GM12878 (cell line): ENCODE results near the gene CFAP54. TPM values are rescaled to one million over a fixed set of nuclear protein-coding genes. Genes with fewer than 3 reads are reported as not detected.

Source experiments
- ATAC-seq: fragments of 200-7000 bp; cut with Tn5 transposase; 3 replicates; pipeline ENCODE4 v1.9.1; 2020; ENCODE audit warnings: mild to moderate bottlenecking, moderate library complexity
- BruUV-seq: library from RNA; stranded (reverse); fragments of 400-500 nt; replicated peaks from 2 replicates; lab custom pipeline; 2021; lab: Mats Ljungman, UMichigan
- CTCF ChIA-PET: fragments of 300-600 bp; sonication (Branson Sonifier 250); formaldehyde crosslinking; extraction: SDS; loops from one replicate; lab custom pipeline; 2021; ENCODE audit warnings: inconsistent platforms; lab: Yijun Ruan, JAX
- POLR2A ChIA-PET: fragments of 350-600 bp; formaldehyde crosslinking; extraction: SDS; loops from one replicate; lab custom pipeline; 2021; ENCODE audit warnings: inconsistent platforms; lab: Charles Lee
- RAD21 ChIA-PET: fragments of 300-600 bp; sonication (Branson Sonifier 250); formaldehyde crosslinking; loops from one replicate; lab custom pipeline; 2023; ENCODE audit warnings: antibody characterized with exemption; ENCODE audit not compliant: unreplicated experiment; lab: Charles Lee
- SMC1A ChIA-PET: fragments of 300-600 bp; sonication (Branson Sonifier 250); formaldehyde crosslinking; loops from one replicate; lab custom pipeline; 2023; ENCODE audit not compliant: unreplicated experiment, uncharacterized antibody; lab: Charles Lee
- DNase-seq: peaks from one replicate; pipeline ENCODE4 v3.0.0-alpha.2; 2011; ENCODE audit warnings: low read depth, low spot score
- FAIRE-seq: peaks from 3 replicates; lab custom pipeline; 2011; peaks lifted over from hg19 to GRCh38; lab: Jason Lieb, UNC
- H2AFZ ChIP-seq: 2 replicates; pipeline ENCODE4 v1.6.0; 2011; ENCODE audit warnings: low read depth, low read length, control low read depth; ENCODE audit not compliant: control insufficient read depth
- H3K27ac ChIP-seq: 2 replicates; pipeline ENCODE4 v1.5.1; 2011; ENCODE audit warnings: control low read depth; ENCODE audit not compliant: control insufficient read depth, insufficient read depth
- H3K27me3 ChIP-seq, 2 experiments: replicated peaks in 1 of 2; 2 replicates each; pipeline versions ENCODE4 v1.6.0 to v1.6.1; 2011; ENCODE audit warnings: low read length in 1 of 2; ENCODE audit not compliant: control insufficient read depth in 2 of 2, insufficient read depth in 2 of 2
- H3K36me3 ChIP-seq, 2 experiments: 2 replicates each; pipeline ENCODE4 v1.5.1; 2011; ENCODE audit warnings: low read length in 1 of 2; ENCODE audit not compliant: control insufficient read depth in 2 of 2, insufficient read depth in 2 of 2
- H3K4me1 ChIP-seq: 2 replicates; pipeline ENCODE4 v1.6.1; 2011; ENCODE audit warnings: mild to moderate bottlenecking, low read length, moderate library complexity, mixed read lengths; ENCODE audit not compliant: control insufficient read depth, insufficient read depth
- H3K4me2 ChIP-seq: 2 replicates; pipeline ENCODE4 v1.6.0; 2011; ENCODE audit warnings: control low read depth; ENCODE audit not compliant: control insufficient read depth, insufficient read depth
- H3K4me3 ChIP-seq: fragments of 200-600 bp; sonication (generic); 2 replicates; pipeline ENCODE4 v1.5.1; 2016
- H3K79me2 ChIP-seq: 2 replicates; pipeline ENCODE4 v1.6.0; 2011; ENCODE audit warnings: low read length; ENCODE audit not compliant: control insufficient read depth, insufficient read depth
- H3K9ac ChIP-seq: 2 replicates; pipeline ENCODE4 v1.8.0; 2011; ENCODE audit warnings: low read length, control low read depth, mixed read lengths; ENCODE audit not compliant: control insufficient read depth, insufficient read depth
- H3K9me3 ChIP-seq: replicated peaks from 3 replicates; pipeline ENCODE4 v1.5.1; 2011; ENCODE audit warnings: mild to moderate bottlenecking, low read length; ENCODE audit not compliant: control insufficient read depth, insufficient read depth
- H4K20me1 ChIP-seq: 2 replicates; pipeline ENCODE4 v1.6.0; 2011; ENCODE audit not compliant: control insufficient read depth, insufficient read depth
- BCL3 ChIP-seq: IDR thresholded peaks from 2 replicates; pipeline ENCODE4 v1.6.1; 2011; ENCODE audit warnings: borderline replicate concordance, low read depth, mild to moderate bottlenecking, moderate library complexity, low read length; ENCODE audit not compliant: insufficient read depth, poor library complexity, severe bottlenecking
- BCLAF1 ChIP-seq: fragments of 450-650 bp; IDR thresholded peaks from 2 replicates; pipeline ENCODE4 v1.6.1; 2017; ENCODE audit warnings: antibody characterized with exemption, mild to moderate bottlenecking, moderate library complexity
- FOXK2 ChIP-seq: fragments of 450-650 bp; IDR thresholded peaks from 2 replicates; pipeline ENCODE4 v1.6.1; 2017; ENCODE audit warnings: mild to moderate bottlenecking, moderate library complexity
- FOXM1 ChIP-seq: IDR thresholded peaks from 2 replicates; pipeline ENCODE4 v1.6.1; 2012; ENCODE audit warnings: low read depth, mild to moderate bottlenecking, inconsistent platforms, low read length, moderate library complexity
- IRF3 ChIP-seq: fragments of 450-650 bp; IDR thresholded peaks from 2 replicates; pipeline ENCODE4 v1.6.1; 2014; ENCODE audit warnings: mild to moderate bottlenecking
- KAT2A ChIP-seq: conservative IDR thresholded peaks from 2 replicates; pipeline ENCODE4 v1.6.1; 2011; ENCODE audit warnings: low read depth, low read length; ENCODE audit not compliant: control insufficient read depth
- NRF1 ChIP-seq: conservative IDR thresholded peaks from 2 replicates; pipeline ENCODE4 v1.6.1; 2011; ENCODE audit warnings: mild to moderate bottlenecking, low read depth, low read length, improper control_type of control experiment
- POLR2A ChIP-seq: IDR thresholded peaks from 2 replicates; pipeline ENCODE4 v1.6.1; 2011; ENCODE audit warnings: low read depth, mild to moderate bottlenecking, low read length
- SIN3A ChIP-seq: IDR thresholded peaks from 2 replicates; pipeline ENCODE4 v1.6.1; 2012; ENCODE audit warnings: low read depth, low read length, improper control_type of control experiment
- SMAD1 ChIP-seq: fragments of 450-650 bp; IDR thresholded peaks from 2 replicates; pipeline ENCODE4 v1.6.1; 2018; ENCODE audit warnings: mild to moderate bottlenecking, low read depth; ENCODE audit not compliant: partially characterized antibody
- SMC3 ChIP-seq: IDR thresholded peaks from 2 replicates; pipeline ENCODE4 v1.6.1; 2011; ENCODE audit warnings: low read length, improper control_type of control experiment, borderline replicate concordance
- SUPT20H ChIP-seq: IDR thresholded peaks from 2 replicates; pipeline ENCODE4 v1.6.1; 2011; ENCODE audit warnings: low read depth, mild to moderate bottlenecking, low read length, moderate library complexity, borderline replicate concordance; ENCODE audit not compliant: control insufficient read depth
- TAF1 ChIP-seq: IDR thresholded peaks from 2 replicates; pipeline ENCODE4 v1.6.1; 2011; ENCODE audit warnings: mild to moderate bottlenecking, low read depth, low read length, borderline replicate concordance
- WGBS: methylation state at CpG from one replicate; pipeline ENCODE4 v1.1.6; 2016; ENCODE audit warnings: low lambda C conversion rate; ENCODE audit not compliant: insufficient replicate concordance, insufficient coverage; ENCODE audit errors: missing lambda C conversion rate; 5-methylcytosine and 5-hydroxymethylcytosine counted together
- in situ Hi-C: fragments of 300-500 bp; cut with MboI; formaldehyde crosslinking; loops from 9 replicates; pipeline ENCODE4 v1.14.3; 2018; ENCODE audit warnings: mixed read lengths
- intact Hi-C: fragments of 100-400 bp; cut with micrococcal nuclease; formaldehyde crosslinking; loops from one replicate; pipeline ENCODE4 v1.14.2; 2022; ENCODE audit not compliant: unreplicated experiment
- polyA plus RNA-seq, 11 experiments: library from polyadenylated mRNA; depleted of rRNA in 4 of 11; unstranded in 6 of 11; stranded (reverse) in 5 of 11; fragments of >200 nt; fragmentation: Nextera tagmentation in 4 of 11; fragmentation: Illumina TruSeq in 1 of 11; extraction: Ambion mirVana in 4 of 11; extraction: Trizol in 1 of 11; gene quantifications; 1 replicate in 1 of 11; 2 replicates in 10 of 11; pipeline versions ENCODE4 v1.2.1 to v1.2.3, GENCODE V29; 2011 to 2016; ENCODE audit warnings: inconsistent platforms in 2 of 11, missing spikeins in 2 of 11, low read depth in 1 of 11
- total RNA-seq, 4 experiments: library from RNA; depleted of rRNA in 3 of 4; stranded (reverse); fragments of >200 nt in 3 of 4; fragmentation: Illumina TruSeq in 1 of 4; extraction: Trizol in 1 of 4; gene quantifications; 2 replicates each; pipeline versions ENCODE4 v1.2.1 to v1.2.3, GENCODE V29; 2013 to 2021

CFAP54 gene
- total and polyA plus RNA-seq, 10 of the 15 experiments (the other 5 are each of a cell fraction or from before 2014, with no cell fraction given), result 0.19 to 1.5 (median 0.56) TPM

- Histone ChIP-seq H3K4me2 (no peak overlapping the region), H3K4me1 (no peaks in the 10 kb centered on the region), H2AFZ (no peak overlapping the region), H3K4me3 (no peak overlapping the region), H3K27me3 (no peaks in the 10 kb centered on the region), H3K9me3 (no peaks in the 10 kb centered on the region; the same call in 2 of the 3 replicates), H4K20me1 (no peaks in the 10 kb centered on the region), H3K27ac (no peak overlapping the region), H3K9ac (no peak overlapping the region), H3K79me2 (no peaks in the 10 kb centered on the region), H3K36me3 (no peaks in the 10 kb centered on the region)
- DNase-seq, result no peak
- no TSS peak for BruUV-seq
- ChIA-PET CTCF (no interaction called here), RAD21 (no interaction called here), POLR2A (interaction anchor here (0.5 kb wide), 1 partner anchor 29 kb away, joined by 5 read pairs; no protein-coding TSS in a partner anchor), SMC1A (no interaction called here)
- no peak for FAIRE-seq
- in situ Hi-C loops (no loop called here), intact Hi-C loops (no loop called here)
- no peak for TF ChIP-seq IRF3
- 78% methylated on average over 3 of the region's 3 CpGs for WGBS
- ATAC-seq, result no peak
Observed at GRCh38 chr12:96442906-96443305, 46.5 kb upstream of the CFAP54 start.

GRCh38 chr12:96444399-96444798, 45.0 kb upstream of the CFAP54 start:
- H3K9ac ChIP-seq, result no peak overlapping the region
- H3K27ac ChIP-seq, result no peak overlapping the region
- H3K36me3 ChIP-seq, result no peaks in the 10 kb centered on the region
- ChIA-PET SMC1A (no interaction called here), CTCF (no interaction called here), RAD21 (interaction anchor here (0.7 to 1.1 kb wide), 2 partner anchors 17 to 45 kb away, joined by 3 read pairs; partner anchors contain the start of gene CFAP54), POLR2A (interaction anchor here (0.8 to 1.7 kb wide), 2 partner anchors 8 to 16 kb away, joined by 3 to 5 read pairs; no protein-coding TSS in a partner anchor)
- WGBS, result 92% methylated on average over 10 of the region's 10 CpGs
- H3K27me3 ChIP-seq, result no peaks in the 10 kb centered on the region
- ATAC-seq, result no peak
- no peaks in the 10 kb centered on the region for H3K79me2 ChIP-seq
- no peak overlapping the region for H3K4me3 ChIP-seq
- no peaks in the 10 kb centered on the region for H4K20me1 ChIP-seq
- H2AFZ ChIP-seq, result no peak overlapping the region
- no peaks in the 10 kb centered on the region; the same call in 2 of the 3 replicates for H3K9me3 ChIP-seq
- no peak for DNase-seq
- H3K4me1 ChIP-seq, result no peaks in the 10 kb centered on the region
- in situ Hi-C loops, result no loop called here
- no TSS peak for BruUV-seq
- intact Hi-C loops, result no loop called here
- H3K4me2 ChIP-seq, result no peak overlapping the region
- FAIRE-seq, result no peak
- no peak for TF ChIP-seq BCL3
- no peak for TF ChIP-seq KAT2A
- TF ChIP-seq SMAD1, result no peak
- no peak for TF ChIP-seq FOXK2
- TF ChIP-seq BCLAF1, result no peak
- no peak for TF ChIP-seq SMC3
- TF ChIP-seq TAF1, result no peak
- TF ChIP-seq NRF1, result no peak
- no peak for TF ChIP-seq FOXM1
- TF ChIP-seq POLR2A, result no peak
- no peak for TF ChIP-seq SIN3A
- TF ChIP-seq SUPT20H, result no peak
